GM19240 (cell line): ENCODE results near the gene TDRD5.
"Not testable (repeated sequence)": the region's sequence is repeated elsewhere in the genome, so short reads cannot be mapped to it uniquely, and the experiment has no call there.

Experiments
- DNase-seq: peaks from one replicate; pipeline ENCODE4 v3.0.0; 2011; ENCODE audit warnings: low spot score; ENCODE audit not compliant: insufficient read length

Gene TDRD5

DNA sequence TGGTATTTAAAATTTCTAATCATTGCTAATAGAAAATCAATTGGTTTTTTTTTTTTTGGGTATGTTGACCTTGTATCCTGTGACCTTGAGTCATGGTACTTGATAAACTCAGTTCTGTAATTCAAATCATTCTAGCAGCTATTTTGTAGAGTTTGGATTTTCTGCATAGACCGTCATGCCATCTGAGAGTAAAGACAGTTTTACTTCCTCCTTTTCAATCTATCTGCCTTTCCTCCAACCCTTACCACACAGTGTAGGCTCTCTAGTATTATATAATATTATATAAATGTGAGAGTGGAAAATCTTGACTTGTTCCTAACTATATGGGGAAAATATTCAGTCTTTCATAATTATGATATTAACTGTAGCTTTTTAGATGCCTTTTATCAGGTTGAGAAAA lies 7.0 kb downstream of the TDRD5 start:
- DNase-seq: no peak

GRCh38 chr1:179599623-179600249 lies 8.1 kb downstream of the TDRD5 start:
- DNase-seq: no peak

DNA sequence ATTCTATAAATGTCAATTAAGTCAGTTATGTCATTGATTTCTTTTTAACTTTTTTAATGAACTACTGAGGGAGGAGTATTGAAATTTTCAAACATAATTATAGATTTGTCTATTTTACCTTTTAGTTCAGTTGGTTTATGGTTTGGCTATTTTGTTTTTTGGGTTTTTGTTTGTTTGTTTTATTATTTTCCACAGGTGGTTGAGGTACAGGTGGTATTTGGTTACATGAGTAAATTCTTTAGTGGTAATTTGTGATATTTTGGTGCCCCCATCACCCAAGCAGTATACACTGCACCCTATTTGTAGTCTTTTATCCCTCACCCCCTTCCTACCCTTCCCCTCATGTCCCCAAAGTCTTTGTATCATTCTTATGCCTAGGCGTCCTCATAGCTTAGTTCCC lies 9.5 kb downstream of the TDRD5 start:
- no peak for DNase-seq

DNA sequence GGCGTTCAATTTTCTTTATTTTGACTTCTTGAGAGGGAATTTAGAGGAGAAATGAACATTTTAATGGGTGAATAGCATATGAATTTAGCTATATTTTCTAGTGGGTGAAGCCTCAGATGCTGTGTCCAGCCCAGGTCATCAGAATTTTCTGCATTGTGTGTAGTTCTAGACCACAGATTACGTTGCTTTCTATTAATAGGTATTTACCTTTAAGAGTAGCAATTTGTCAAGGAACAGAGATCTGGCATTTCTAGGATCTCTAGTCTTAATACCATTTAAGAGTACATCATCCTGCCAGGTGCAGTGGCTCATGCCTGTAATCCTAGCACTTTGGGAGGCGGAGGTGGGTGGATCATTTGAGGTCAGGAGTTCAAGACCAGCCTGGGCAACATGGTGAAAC lies 20.7 kb downstream of the TDRD5 start:
- no peak for DNase-seq

GRCh38 chr1:179630719-179631118 lies 39.1 kb downstream of the TDRD5 start:
- DNase-seq: no peak

GRCh38 chr1:179632868-179633267 lies 41.2 kb downstream of the TDRD5 start:
- no peak for DNase-seq

- no peak for DNase-seq
These were observed 45.7 kb downstream of the TDRD5 start for GRCh38 chr1:179637211-179637860.

GRCh38 chr1:179661018-179661417 lies 69.4 kb downstream of the TDRD5 start:
- DNase-seq: no peak

GRCh38 chr1:179663810-179664209 lies 72.2 kb downstream of the TDRD5 start:
- DNase-seq: no peak

DNA sequence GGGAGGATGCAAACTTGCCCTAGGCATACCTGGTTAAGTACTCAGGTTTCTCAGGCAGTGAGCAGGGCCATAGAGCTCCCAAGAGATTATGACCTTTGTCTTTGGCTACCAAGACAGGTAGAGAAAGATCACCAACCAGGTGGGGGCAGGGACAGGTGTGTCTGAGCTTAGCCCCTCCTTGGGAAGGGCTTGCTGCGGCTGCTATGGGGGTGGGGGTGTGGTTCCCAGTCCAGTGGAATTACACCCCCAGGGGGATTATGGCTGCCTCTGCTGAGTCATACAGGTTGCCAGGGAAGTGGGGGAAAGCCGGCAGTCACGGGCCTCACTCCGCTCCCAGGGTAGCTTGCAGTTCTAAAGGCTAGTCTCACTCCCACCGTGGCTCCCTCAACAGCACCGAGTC lies 86.2 kb downstream of the TDRD5 start:
- no peak for DNase-seq

DNA sequence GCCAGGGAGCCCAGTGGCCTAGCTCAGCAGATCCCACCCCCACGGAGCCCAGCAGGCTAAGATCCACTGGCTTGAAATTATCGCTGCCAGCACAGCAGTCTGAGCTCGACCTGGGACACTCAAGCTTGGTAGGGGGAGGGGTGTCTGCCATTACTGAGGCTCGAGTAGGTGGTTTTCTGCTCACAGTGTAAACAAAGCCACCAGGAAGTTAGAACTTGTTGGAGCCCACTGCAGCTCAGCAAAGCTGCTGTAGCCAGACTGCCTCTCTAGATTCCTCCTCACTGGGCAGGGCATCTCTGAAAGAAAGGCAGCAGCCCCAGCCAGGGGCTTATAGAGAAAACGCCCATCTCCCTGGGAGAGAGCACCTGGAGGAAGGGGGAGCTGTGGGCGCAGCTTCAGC lies 102.9 kb downstream of the TDRD5 start:
- not testable (repeated sequence) for DNase-seq

DNA sequence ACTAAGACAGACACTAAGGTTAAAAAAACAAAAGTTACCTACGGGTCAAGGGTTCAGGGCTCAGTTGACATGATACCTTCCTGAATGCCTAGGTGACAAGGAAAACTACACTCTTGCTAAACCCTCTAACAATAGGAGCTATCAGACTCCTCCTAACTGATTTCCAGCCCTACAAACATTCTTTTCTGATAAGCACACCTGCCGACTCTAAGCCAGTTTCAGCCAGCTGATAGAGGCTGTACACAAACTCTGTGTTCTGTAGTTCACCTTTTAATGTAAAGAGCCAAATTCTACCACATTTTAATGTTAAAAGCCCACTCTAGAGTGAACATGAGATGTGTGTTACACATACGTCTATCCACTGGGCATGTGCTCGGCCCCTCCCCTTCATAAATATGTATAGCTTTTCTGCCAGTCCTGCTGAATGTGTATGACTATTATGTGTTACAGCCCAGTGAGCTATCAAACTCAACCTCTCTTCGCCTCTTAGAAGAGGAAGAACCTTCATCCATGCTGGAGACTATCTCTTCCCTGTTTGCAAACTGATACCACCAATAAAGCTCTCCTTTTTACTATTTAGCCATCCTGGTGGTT lies 111.4 kb downstream of the TDRD5 start:
- DNase-seq: no peak

DNA sequence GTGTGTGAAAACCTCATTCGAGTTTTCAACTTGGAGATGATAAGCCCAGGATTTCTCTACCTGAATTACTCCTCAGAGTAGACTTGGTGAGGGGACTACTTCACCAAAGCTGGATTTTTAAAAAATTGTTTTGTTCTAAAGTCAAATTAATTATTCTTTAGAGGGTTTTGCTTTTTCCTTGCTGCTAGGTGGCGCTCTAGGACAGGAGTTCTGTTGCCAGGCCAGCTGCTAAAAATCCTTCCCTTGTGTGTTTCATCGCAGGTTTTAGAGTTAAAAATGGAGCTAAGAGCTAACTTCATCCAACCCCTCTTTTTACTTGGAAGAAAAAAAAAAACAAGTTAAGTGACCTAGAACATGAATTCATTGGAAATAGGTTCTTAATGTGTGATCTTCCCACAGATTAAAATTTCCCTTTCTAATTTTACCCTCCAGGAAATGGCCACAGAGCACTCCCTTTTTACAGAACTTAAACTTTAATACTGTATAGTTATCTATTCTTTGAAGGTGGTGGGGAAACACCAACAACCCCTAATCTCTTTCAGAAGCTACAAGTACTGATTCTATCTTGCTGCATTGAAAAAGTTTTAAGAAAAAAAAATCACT lies 114.8 kb downstream of the TDRD5 start:
- DNase-seq: peak; percentile 11

DNA sequence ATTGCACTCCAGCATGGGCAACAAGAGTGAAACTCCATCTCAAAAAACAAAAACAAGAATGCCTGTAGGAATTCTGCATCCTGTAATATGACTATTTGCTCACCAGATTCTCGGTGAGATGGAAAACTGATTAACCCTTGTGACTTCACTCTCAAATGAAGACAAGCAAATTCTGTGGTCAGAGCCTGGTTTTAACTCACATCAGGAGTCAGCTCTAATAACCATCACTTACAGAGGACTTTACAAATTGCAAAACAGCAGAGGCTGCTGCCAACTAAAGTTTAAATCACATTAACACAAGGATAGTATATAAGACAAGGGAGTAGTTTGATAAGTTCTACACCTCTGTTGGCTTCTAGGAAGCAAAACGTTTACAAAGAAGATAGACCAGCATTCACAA lies 115.8 kb downstream of the TDRD5 start:
- no peak for DNase-seq

DNA sequence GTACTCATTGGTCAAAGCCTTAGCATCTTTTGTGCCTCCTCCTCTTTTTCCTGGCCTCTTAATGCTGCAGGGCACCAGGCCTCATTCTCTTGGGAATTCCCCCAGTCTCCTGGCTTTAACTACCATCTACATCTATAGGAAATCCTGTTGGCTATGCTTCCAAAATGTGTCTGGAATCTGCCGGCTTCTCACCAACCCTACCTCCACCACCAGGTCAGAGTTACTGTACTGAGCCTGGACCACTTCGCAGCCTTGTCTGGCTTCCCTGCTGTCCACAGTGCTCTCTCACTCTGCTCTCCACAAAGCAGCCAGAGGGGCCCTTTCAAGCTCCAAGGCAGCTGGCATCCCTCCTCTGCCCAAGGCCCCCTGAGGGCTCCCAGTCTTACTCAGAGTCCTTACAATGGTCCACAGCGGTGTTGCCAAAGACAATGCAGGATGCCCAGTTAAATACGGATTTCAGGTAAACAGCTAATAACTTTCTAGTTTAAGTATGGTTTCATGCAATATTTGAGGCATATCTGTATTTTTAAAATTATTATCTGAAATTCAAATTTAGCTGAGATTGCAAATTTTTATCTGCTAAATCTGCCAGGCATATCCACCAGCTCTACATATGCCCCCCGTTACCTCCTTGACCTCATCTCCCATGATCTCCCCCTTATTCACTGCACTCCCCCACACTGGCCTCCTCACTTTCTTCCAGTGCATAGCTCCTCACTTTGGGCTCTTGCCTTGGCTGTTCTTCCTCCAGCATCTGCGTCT lies 117.0 kb downstream of the TDRD5 start:
- no peak for DNase-seq

DNA sequence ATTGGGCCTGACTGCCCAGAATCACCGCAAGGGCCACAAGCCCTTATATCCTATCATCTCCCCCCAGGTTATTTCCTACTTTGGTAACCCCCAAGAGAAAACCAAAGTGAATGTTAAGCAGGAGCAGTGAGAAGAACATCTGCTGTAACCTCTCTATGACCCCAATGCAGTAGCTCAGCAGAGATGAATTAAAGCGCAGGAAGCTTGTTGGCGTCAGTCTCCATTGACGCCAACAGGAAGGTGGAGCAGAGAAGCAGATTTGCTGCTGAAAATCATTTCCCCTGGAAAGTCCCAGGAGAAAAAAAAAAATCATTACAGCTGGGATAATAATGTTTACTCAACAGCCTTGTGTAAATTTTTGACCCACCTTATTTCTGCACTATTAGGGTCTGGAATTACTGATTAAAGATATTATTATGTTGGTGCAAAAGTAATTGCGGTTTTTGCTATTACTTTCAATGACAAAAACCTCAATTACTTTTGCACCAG lies 118.3 kb downstream of the TDRD5 start:
- DNase-seq: no peak

GRCh38 chr1:179714159-179714558 lies 122.5 kb downstream of the TDRD5 start:
- no peak for DNase-seq

- no peak for DNase-seq
These were observed 123.0 kb downstream of the TDRD5 start for GRCh38 chr1:179714623-179715022.

DNA sequence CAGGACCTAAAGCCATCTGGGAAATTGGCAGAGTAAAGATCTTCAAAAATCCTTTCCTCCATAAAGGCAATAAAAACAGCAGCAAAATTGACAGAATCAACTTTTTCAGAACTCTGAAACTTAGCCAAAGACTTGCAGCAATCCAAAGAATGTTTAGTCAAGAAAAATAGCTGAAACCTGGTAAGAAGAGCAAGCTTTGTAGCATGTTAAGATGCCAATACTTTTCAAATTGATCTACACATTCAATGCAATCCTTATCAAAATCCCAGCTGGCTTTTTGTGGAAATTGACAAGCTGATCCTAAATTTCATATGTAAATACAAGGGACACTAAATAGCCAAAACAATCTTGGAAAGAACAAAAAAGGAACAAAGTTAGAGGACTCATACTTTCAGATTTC lies 127.6 kb downstream of the TDRD5 start:
- DNase-seq: no peak

GRCh38 chr1:179728271-179728670 lies 136.6 kb downstream of the TDRD5 start:
- no peak for DNase-seq

DNA sequence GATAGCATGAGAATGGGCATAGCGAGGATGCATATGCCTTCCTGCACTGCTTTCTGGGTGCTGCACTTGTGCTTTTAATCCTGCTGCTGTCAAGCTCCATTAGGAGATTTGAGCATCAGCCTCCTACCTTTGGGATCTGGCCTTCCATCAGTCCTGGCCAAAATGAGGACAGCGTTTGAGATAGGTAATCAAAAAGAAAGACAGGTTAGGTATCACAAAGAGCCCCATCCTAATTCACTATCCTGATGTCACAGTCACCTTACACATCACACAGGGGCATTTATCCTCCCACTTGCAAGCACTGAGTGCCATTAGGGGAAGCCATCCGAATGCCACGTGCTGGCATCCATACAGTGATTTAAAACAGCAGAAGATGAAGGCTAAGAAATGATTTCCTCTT lies 138.2 kb downstream of the TDRD5 start:
- no peak for DNase-seq

DNA sequence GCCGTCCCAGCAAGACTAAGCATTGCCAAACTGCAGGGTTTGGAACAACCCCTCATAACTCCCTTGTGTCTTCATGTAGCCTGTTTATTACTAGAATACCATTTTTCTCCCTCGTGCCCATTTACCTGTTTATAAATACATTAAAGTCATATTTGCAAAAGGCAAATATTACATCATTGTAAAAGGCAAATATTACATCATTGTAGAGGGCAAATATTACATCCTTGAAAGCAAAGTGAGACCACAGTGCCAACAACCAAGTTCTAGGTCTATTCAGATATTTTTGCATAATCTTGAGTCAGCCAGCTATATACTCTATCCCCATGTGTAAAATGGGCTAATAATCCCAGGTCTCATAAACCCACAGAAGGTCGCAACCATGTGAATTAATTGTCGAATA lies 140.0 kb downstream of the TDRD5 start:
- DNase-seq: no peak
